Measurements from ENCODE around the gene CHRNE. TPM values are rescaled to one million over a fixed set of nuclear protein-coding genes. Genes with fewer than 3 reads are reported as not detected.

Gene CHRNE
- total RNA-seq, 1 donor from 2014 or later = 0.50 TPM

Other genes with a start within 250 kb of the CHRNE start
- 36.8 TPM for gene PELP1, start 199.0 kb downstream of the CHRNE start, total RNA-seq
- 35.0 TPM for gene ARRB2, start 192.5 kb downstream of the CHRNE start, total RNA-seq
- 18.0 TPM for gene MED11, start 171.7 kb downstream of the CHRNE start, total RNA-seq
- gene ZMYND15, start 163.3 kb downstream of the CHRNE start, total RNA-seq = 0.20 TPM
- 3.5 TPM for gene CXCL16, start 163.2 kb downstream of the CHRNE start, total RNA-seq
- gene TM4SF5, start 131.2 kb downstream of the CHRNE start, total RNA-seq = not detected
- 0.69 TPM for gene VMO1, start 116.7 kb downstream of the CHRNE start, total RNA-seq
- not detected for gene GLTPD2, start 114.1 kb downstream of the CHRNE start, total RNA-seq
- gene PSMB6, start 106.9 kb downstream of the CHRNE start, total RNA-seq = 199 TPM
- 13.3 TPM for gene PLD2, start 95.9 kb downstream of the CHRNE start, total RNA-seq
- gene MINK1, start 69.8 kb downstream of the CHRNE start, total RNA-seq = 52.2 TPM
- 0.64 TPM for gene C17orf107, start 3.6 kb downstream of the CHRNE start, total RNA-seq
- gene GP1BA, start 29.2 kb upstream of the CHRNE start, total RNA-seq = not detected
- gene SLC25A11, start 36.9 kb upstream of the CHRNE start, total RNA-seq = 246 TPM
- 104 TPM for gene RNF167, start 37.2 kb upstream of the CHRNE start, total RNA-seq
- 193 TPM for gene PFN1, start 45.4 kb upstream of the CHRNE start, total RNA-seq
- gene ENO3, start 48.0 kb upstream of the CHRNE start, total RNA-seq = 670 TPM
- gene SPAG7, start 64.7 kb upstream of the CHRNE start, total RNA-seq = 151 TPM
- 35.9 TPM for gene CAMTA2, start 84.6 kb upstream of the CHRNE start, total RNA-seq
- 3.2 TPM for gene INCA1, start 94.4 kb upstream of the CHRNE start, total RNA-seq
- 747 TPM for gene KIF1C, start 94.9 kb upstream of the CHRNE start, total RNA-seq
- gene SLC52A1, start 132.3 kb upstream of the CHRNE start, total RNA-seq = not detected
- 11.1 TPM for gene ZFP3, start 175.4 kb upstream of the CHRNE start, total RNA-seq
- gene ZNF232, start 208.8 kb upstream of the CHRNE start, total RNA-seq = 2.6 TPM
- gene USP6, start 212.9 kb upstream of the CHRNE start, total RNA-seq = 0.15 TPM